ENCODE data around the gene MYO1D.

Gene MYO1D

GRCh38 chr17:32814836-32815235 is 62.1 kb downstream of the MYO1D start:
- no peak for DNase-seq

DNA sequence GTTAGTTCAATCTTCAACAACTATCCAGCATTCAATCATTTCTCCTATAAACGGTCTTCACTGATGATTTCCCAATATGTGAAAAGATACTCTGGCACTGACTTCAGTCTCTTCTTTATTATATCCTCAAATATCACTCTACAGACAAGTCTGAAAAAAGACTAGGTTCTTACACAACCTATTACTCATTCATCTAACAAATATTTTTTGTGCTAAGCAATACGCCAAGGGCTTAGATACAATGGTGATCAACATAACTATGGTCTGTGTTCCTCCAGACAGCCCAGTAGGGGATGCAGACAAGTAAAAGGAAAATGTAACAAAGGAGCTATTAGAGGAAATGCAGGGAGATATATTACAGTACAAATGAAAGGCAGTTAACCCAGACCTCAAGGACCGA is 63.9 kb downstream of the MYO1D start:
- no peak for DNase-seq

DNA sequence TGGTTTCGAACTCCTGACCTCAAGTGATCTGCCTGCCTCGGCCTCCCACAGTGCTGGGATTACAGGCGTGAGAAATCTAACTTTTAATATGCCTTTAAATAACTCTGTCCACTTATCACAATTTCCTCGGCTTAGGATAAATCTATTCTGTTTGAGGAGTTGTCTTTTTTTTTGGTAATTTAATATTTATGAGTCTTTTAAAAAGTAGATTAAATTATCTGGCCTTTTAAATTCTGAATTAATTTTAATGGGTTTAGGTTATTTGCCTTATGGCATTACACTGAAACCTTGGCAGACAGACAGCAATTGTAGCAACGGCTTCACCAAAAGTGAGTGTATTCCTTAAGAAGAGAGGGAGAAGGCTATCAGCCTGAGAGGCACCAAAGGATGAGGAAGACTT is 66.2 kb downstream of the MYO1D start:
- no peak for DNase-seq

GRCh38 chr17:32807577-32807976 is 69.3 kb downstream of the MYO1D start:
- no peak for DNase-seq

- no peak for DNase-seq
Observed at GRCh38 chr17:32806646-32807045, 70.3 kb downstream of the MYO1D start.

DNA sequence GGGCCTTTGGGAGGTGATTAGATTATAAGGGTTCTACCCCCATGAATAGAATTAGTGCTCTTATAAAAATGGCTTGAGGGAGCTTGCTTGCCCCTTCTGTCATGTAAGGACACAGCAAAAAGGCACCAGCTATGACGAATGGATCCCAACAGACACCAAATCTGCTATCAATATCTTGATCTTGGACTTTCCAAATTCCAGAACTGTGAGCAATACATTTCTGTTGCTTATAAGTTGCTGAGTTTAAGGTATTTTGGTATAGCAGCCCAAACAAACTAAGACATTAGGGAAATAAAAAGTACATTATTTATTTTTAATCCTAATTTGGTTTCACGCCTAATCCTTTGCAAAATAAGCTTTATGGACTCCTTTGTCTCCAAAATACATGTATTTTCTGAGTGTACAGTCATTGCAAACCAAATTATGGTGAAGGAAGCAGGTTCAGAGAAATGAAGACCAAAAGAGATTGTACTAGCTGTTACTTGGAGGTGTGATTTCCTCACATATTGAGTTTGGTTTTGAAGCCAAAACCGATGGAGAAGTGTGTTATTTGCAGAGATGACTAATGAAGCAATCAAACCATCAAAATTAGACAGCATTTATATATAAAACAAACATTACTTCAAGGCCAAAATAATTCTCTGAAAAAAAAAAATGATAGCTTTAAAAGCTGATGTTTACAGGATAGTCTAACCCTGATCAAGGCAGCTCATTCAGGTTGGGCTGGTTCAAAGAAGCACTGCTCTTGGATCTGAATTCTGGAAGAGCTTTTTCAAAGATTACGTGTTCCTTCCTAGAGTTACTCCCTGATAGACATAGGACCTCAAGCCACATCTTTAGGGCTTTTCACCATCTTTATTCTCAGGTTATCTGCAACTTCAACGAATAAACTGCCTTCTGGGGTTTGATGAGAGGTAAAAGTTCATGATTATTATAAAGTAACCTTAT is 71.6 kb downstream of the MYO1D start:
- no peak for DNase-seq

- DNase-seq = no peak
Observed at GRCh38 chr17:32803544-32803943, 73.4 kb downstream of the MYO1D start.

- DNase-seq = no peak
Observed at GRCh38 chr17:32802306-32802705, 74.6 kb downstream of the MYO1D start.

GRCh38 chr17:32801641-32802040 is 75.3 kb downstream of the MYO1D start:
- no peak for DNase-seq

DNA sequence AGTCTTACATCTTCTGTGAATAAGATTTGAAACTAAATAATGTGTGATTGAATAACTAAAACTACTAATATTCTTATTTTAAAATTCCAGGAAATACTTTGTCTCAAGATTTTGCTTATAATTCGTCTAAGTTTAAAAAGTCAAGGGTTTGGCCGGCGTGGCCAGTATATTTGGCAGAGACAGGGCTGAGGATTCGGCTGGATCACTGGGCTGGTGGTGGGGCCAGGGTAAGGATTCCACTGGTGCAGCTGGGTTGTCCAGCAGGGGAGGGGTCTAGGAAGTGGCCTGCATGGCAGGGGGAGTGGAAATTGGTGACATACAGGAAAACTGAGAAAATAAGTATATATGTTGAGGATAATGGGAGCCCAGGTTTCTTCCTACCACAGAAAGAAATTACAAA is 75.7 kb downstream of the MYO1D start:
- DNase-seq = no peak

DNA sequence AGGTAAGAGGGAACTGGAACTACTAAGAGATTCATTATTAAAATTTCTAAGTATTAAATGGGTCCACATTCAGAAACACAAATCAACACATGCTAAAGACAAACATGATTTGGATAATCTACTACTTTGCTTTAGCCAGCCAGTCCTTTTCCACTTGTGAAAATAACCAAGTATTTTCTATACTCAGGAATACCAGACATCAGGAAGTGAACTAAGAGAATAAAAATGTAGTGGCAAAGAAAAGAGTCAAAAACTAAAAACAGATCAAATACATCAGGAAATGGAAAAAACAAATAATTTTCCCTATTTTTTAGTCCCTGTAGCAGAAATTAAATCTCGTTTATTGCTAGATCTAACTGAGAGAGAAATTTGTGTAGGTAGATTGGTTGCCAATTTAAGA is 78.0 kb downstream of the MYO1D start:
- no peak for DNase-seq

DNA sequence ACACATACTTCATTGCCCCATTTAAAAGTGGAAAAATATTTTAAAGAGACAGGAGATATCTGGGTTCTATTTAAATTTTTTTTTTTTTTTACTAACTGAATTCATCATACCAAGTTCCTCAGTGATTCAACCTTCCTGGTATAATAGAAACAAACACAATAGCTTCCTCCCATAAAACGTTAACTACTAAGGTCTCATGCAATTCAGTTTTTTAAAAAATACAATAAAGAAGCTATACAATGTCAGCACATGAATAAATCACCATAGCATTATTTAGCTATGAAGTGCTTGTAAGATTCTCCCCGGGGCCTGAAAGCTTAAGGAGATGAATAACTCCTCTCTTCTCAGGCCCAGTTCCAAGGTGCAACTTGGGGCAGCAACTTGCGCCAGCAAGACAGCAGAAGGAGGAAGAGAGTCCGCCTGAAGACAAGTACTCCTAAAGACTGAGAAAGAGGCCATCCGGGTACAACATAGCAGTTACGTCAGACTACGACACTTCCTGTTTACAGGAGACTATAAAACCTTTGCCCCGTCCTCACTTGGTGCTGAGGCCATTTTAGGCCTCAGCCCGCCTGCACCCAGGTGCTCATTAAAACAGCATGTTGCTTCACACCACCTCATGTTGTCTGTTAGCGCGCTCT is 81.5 kb downstream of the MYO1D start:
- no peak for DNase-seq

- no peak for DNase-seq
Observed at GRCh38 chr17:32794533-32795246, 82.2 kb downstream of the MYO1D start.

- DNase-seq = no peak
Observed at GRCh38 chr17:32793841-32794240, 83.1 kb downstream of the MYO1D start.

DNA sequence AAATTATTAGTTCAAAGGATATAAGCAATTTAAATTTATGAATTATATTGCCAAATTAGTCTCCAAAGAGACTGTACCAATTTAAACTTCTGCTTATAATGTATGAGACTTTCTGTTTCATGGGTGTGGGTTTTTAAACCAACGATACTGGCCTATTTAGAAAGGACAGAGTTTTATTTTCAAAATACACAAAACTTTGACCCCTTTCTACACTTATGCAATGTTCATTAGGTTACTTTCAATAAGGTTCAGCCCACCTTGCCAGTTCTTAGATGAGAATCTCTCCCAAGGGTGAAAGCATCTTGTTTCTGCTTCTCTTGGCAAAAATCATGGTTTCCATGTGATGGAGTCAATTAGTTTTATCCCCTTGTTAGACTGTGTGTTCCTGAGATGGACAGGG is 84.7 kb downstream of the MYO1D start:
- no peak for DNase-seq

DNA sequence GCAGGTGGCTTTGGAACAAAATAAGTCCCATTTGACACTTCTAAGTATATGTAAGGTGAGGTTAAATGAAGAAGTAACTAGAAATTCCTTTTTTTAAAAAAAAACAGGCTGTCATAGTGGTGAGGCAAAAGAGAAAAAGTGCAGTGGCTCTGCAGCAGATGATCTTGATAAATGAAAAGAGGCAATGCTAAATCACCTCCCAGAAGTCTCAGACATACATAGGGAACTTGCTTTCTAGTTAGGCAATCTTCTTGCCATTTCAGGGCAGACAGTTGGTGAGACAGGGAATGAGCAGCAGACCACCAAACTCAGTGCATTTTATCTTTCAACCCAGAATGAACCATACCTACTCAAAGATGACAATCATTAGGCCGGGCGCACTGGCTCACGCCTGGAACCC is 90.8 kb downstream of the MYO1D start:
- DNase-seq = no peak

DNA sequence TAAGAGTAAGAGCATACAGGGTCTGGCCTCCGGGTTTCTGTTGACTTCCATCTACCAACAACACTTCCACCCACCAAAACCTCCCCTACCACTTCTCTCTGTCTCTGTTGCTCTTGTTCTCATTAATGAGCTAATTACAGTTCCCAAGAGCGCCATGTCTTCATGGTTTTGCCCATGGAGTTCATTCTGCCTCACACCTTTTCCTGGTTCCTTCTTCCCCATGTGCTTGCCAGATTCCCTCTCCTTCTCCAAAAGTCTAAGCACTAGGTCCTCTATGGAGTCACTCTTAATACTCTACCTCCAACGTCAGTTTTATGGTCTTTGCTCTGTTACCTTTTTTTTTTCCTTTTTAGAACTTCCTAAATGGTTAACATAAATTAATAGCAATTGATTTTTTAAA is 92.8 kb downstream of the MYO1D start:
- DNase-seq = no peak

DNA sequence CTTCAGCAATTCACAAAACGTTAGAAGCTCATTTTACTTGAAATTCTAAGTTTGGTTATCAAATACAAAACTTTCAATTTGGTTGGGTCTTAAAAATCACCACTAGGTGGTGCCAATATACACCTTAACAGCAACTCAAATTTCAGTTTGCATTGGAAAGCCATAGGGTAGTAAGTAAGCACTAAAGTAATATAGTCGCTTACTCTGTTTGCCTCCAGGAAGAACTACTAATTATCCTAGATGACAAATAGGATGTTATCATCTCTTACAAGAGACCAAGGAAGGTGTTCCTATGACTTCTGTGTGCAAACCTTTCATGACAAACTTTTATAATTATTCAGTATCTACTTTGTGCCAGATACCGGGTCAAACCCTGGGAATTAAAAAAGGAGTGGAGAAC is 93.3 kb downstream of the MYO1D start:
- peak in 1 of 14 donors; percentile 41 for DNase-seq

DNA sequence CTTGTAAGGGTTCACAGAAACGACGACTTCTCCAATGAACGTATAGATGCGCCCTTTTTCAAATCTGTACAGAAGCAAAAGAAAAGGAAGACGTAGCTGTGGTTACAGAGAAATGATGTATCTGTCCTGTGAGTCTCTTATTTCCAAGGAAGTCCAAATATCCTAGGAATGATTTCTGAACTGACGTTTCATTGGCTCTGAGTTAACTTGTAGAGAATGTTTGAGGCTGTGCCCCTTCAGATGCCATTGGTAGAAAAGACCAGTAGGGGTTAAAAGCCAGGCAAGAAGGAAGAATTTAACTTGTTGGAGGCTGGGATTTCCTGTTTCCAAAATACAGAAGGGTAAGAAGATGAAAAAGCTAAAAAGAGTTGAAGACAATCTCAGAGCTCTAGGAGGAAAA is 96.2 kb downstream of the MYO1D start:
- DNase-seq = no peak

DNA sequence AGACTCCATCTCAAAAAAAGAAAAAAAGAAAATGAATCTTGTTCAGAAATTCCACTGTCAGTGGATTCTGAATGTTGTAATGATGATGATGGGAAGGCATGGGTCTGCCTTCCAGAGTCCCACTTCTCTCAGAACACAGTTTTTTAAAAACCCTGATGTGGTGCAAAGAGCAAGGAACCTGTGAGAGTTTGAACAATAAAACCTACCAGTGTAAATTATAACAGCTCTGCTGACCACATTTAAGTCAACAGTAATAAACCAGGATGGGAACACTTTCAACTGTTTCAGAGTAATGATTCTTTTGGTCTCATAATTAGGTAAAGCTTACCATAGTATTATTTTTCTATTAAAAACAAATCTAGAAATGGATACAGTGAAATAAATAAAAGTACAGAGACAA is 99.0 kb downstream of the MYO1D start:
- DNase-seq = no peak

GRCh38 chr17:32777436-32777835 is 99.5 kb downstream of the MYO1D start:
- no peak for DNase-seq

- no peak for DNase-seq
Observed at GRCh38 chr17:32774695-32775084, 102.2 kb downstream of the MYO1D start.
